ENCODE results near the gene LCE2C. TPM values are rescaled to one million over a fixed set of nuclear protein-coding genes. Genes with fewer than 3 reads are reported as not detected.
"Not testable (repeated sequence)": the region's sequence is repeated elsewhere in the genome, so short reads cannot be mapped to it uniquely, and the experiment has no call there.

LCE2C gene
- total RNA-seq, 6 experiments from 2014 or later: not detected

- no peak overlapping the region for H3K27ac Mint-ChIP-seq
- no peak overlapping the region for H3K4me3 Mint-ChIP-seq
- H3K27me3 Mint-ChIP-seq (ENCODE audit: insufficient read depth): peaks cover 2% of the 10 kb centered on the region
- H3K4me1 Mint-ChIP-seq (ENCODE audit: low read depth): no peaks in the 10 kb centered on the region
- no peak for DNase-seq
- peaks cover 1% of the 10 kb centered on the region; the same call in 1 of the 2 replicates for H3K9me3 Mint-ChIP-seq
- no peak for TF ChIP-seq CTCF (IDR thresholded peaks at IDR 0.05)
- no peaks in the 10 kb centered on the region for H3K36me3 Mint-ChIP-seq (ENCODE audit: low read depth)
Observed at GRCh38 chr1:152646656-152647055, 28.4 kb upstream of the LCE2C start.

DNA sequence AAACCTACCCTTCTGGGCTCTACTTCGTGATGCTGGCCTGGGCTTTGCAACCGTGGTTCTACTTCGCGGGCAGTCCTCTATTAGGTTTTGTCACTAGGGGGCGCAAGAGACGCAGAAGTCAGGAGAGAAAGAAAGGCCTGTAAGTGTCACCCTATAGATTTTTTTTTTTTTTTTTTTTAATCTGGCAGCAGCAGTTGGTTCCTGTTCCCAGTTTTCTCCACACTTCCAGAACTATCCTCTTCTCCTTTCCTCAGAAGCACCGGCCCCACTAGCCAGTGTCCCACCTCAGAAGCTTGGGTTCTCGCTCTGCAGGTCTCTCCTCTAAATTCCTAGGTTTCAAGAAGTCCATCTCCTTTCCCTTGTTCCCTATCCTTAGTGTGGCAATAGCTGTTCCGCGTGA lies 21.0 kb upstream of the LCE2C start:
- DNase-seq: peak; percentile 39
- no peaks in the 10 kb centered on the region for H3K9me3 Mint-ChIP-seq
- H3K4me1 Mint-ChIP-seq (ENCODE audit: low read depth): no peaks in the 10 kb centered on the region
- no peaks in the 10 kb centered on the region for H3K36me3 Mint-ChIP-seq (ENCODE audit: low read depth)
- no peak overlapping the region for H3K4me3 Mint-ChIP-seq
- peak; percentile 81 for TF ChIP-seq CTCF (IDR thresholded peaks at IDR 0.05)
- H3K27me3 Mint-ChIP-seq (ENCODE audit: insufficient read depth): peaks cover 2% of the 10 kb centered on the region
- no peak overlapping the region for H3K27ac Mint-ChIP-seq

GRCh38 chr1:152656459-152656858 lies 18.6 kb upstream of the LCE2C start:
- no peak for DNase-seq
- no peak for TF ChIP-seq CTCF (IDR thresholded peaks at IDR 0.05)
- H3K27me3 Mint-ChIP-seq (ENCODE audit: insufficient read depth): peaks cover 2% of the 10 kb centered on the region; the same call in 1 of the 2 replicates
- no peaks in the 10 kb centered on the region for H3K4me1 Mint-ChIP-seq (ENCODE audit: low read depth)
- no peaks in the 10 kb centered on the region for H3K9me3 Mint-ChIP-seq
- H3K27ac Mint-ChIP-seq: no peak overlapping the region
- no peak overlapping the region for H3K4me3 Mint-ChIP-seq
- no peaks in the 10 kb centered on the region for H3K36me3 Mint-ChIP-seq (ENCODE audit: low read depth)

DNA sequence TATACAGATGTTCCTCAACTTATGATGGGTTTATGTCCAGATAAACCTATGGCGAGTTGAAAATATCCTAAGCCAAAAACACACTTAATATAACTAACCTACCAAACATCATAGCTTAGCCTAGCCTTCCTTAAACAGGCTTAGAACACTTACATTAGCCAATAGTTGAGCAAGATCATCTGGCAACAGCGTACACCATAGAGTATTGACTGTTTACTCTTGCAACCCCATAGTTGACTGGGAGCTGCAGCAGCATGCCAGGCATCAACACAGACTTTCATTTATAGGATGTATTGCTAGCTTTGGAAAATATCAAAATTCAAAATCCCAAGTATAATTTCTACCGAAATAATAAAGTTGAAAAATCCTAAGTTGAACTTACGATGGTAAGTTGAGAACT lies 17.4 kb upstream of the LCE2C start:
- H3K27ac Mint-ChIP-seq: no peak overlapping the region
- peaks cover 2% of the 10 kb centered on the region; the same call in 1 of the 2 replicates for H3K27me3 Mint-ChIP-seq (ENCODE audit: insufficient read depth)

GRCh38 chr1:152658649-152659048 lies 16.4 kb upstream of the LCE2C start:
- Mint-ChIP-seq H3K4me3 (no peak overlapping the region), H3K4me1 (ENCODE audit: low read depth) (no peaks in the 10 kb centered on the region), H3K9me3 (no peaks in the 10 kb centered on the region), H3K36me3 (ENCODE audit: low read depth) (no peaks in the 10 kb centered on the region), H3K27ac (no peak overlapping the region), H3K27me3 (ENCODE audit: insufficient read depth) (peaks cover 6% of the 10 kb centered on the region; the same call in 1 of the 2 replicates)
- no peak for TF ChIP-seq CTCF (IDR thresholded peaks at IDR 0.05)
- no peak for DNase-seq

More for the DNA sequence above, 17.4 kb upstream of the LCE2C start:
- H3K4me1 Mint-ChIP-seq (ENCODE audit: low read depth): no peaks in the 10 kb centered on the region
- TF ChIP-seq CTCF (IDR thresholded peaks at IDR 0.05): no peak
- DNase-seq: no peak
- H3K9me3 Mint-ChIP-seq: no peaks in the 10 kb centered on the region
- H3K4me3 Mint-ChIP-seq: no peak overlapping the region
- no peaks in the 10 kb centered on the region for H3K36me3 Mint-ChIP-seq (ENCODE audit: low read depth)

DNA sequence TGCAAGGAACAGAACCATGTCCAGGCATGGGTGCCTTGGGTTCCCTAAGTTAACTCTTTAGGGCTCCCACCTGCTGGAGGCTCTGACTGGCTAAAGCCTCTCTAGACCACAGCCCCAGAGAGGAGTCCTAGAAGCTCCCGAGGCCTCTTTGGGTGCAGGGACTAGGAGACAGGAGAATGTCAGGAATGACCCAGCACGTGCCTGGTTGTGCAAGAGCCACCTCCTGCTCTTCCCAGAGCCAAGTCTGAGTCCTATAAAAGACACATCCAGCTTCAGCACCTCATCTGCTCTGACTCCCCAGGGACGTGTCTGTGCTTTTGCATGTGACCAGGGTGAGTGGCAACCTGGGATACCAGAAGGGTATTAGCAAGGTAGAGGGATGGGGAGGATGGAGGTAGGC lies 12.0 kb upstream of the LCE2C start, which contains the start of gene LCE2D:
Gene LCE2D, plus strand, starts transcription at position 283 of the 400 bp plus-strand sequence. CDS start 726 bp downstream, outside the sequence.
- Mint-ChIP-seq H3K4me1 (ENCODE audit: low read depth) (no peaks in the 10 kb centered on the region), H3K9me3 (peaks cover 15% of the 10 kb centered on the region), H3K36me3 (ENCODE audit: low read depth) (no peaks in the 10 kb centered on the region), H3K27ac (no peak within 1 kb of the TSS), H3K27me3 (ENCODE audit: insufficient read depth) (peaks cover 6% of the 10 kb centered on the region; the same call in 1 of the 2 replicates), H3K4me3 (no peak within 1 kb of the TSS)
- no peak for TF ChIP-seq CTCF (IDR thresholded peaks at IDR 0.05)
- DNase-seq: no peak

GRCh38 chr1:152666171-152666570 lies 8.9 kb upstream of the LCE2C start:
- not testable (repeated sequence) for H3K4me3 Mint-ChIP-seq

More at GRCh38 chr1:152666171-152666570, 8.9 kb upstream of the LCE2C start:
- not testable (repeated sequence) for H3K4me1 Mint-ChIP-seq (ENCODE audit: low read depth); DNase-seq; H3K27me3 Mint-ChIP-seq (ENCODE audit: insufficient read depth); H3K36me3 Mint-ChIP-seq (ENCODE audit: low read depth); H3K27ac Mint-ChIP-seq
- H3K9me3 Mint-ChIP-seq: peaks cover 15% of the 10 kb centered on the region

All from HFFc6 (cell line).